OCI-LY1 (cell line): ENCODE results near the gene H1-8.

Experiments
- H2AFZ ChIP-seq: fragments of 200-600 bp; sonication (generic), shearing (Covaris generic); 2 replicates; pipeline ENCODE4 v1.6.0; 2014; ENCODE audit warnings: antibody characterized with exemption, mild to moderate bottlenecking, low read length
- H3F3A ChIP-seq: fragments of 200-600 bp; sonication (generic), shearing (Covaris generic); 2 replicates; pipeline ENCODE4 v1.6.0; 2014; ENCODE audit warnings: mild to moderate bottlenecking, antibody characterized with exemption, low read length, moderate library complexity; ENCODE audit not compliant: insufficient read depth
- H3K27ac ChIP-seq: fragments of 200-600 bp; sonication (generic); 2 replicates; pipeline ENCODE4 v1.5.1; 2014; ENCODE audit warnings: low read length, mixed run types, mild to moderate bottlenecking, low read depth; ENCODE audit not compliant: poor library complexity, severe bottlenecking
- H3K27me3 ChIP-seq: fragments of 200-600 bp; sonication (generic); 2 replicates; pipeline ENCODE4 v1.6.0; 2014; ENCODE audit warnings: antibody characterized with exemption, mild to moderate bottlenecking, low read length, moderate library complexity; ENCODE audit not compliant: insufficient read depth
- H3K36me3 ChIP-seq: fragments of 200-600 bp; sonication (generic); 2 replicates; pipeline ENCODE4 v1.6.1; 2014; ENCODE audit warnings: mild to moderate bottlenecking, antibody characterized with exemption, low read length, moderate library complexity, mixed read lengths; ENCODE audit not compliant: insufficient read depth
- H3K4me1 ChIP-seq: fragments of 200-600 bp; sonication (generic); 2 replicates; pipeline ENCODE4 v1.5.1; 2014; ENCODE audit warnings: mild to moderate bottlenecking, low read length, moderate library complexity; ENCODE audit not compliant: insufficient read depth, severe bottlenecking
- H3K4me2 ChIP-seq: fragments of 200-600 bp; sonication (generic), shearing (Covaris generic); 2 replicates; pipeline ENCODE4 v1.6.1; 2014; ENCODE audit warnings: low read length
- H3K4me3 ChIP-seq: fragments of 200-600 bp; sonication (generic); 2 replicates; pipeline ENCODE4 v1.5.1; 2014; ENCODE audit warnings: low read length, low read depth, mild to moderate bottlenecking, mixed read lengths; ENCODE audit not compliant: poor library complexity, severe bottlenecking
- H3K79me2 ChIP-seq: fragments of 200-600 bp; shearing (Covaris generic); 2 replicates; pipeline ENCODE4 v1.6.1; 2016; ENCODE audit warnings: mixed run types, low read length, mixed read lengths; ENCODE audit not compliant: insufficient read depth
- H3K9ac ChIP-seq: fragments of 200-600 bp; sonication (generic), shearing (Covaris generic); 2 replicates; pipeline ENCODE4 v1.6.1; 2014; ENCODE audit warnings: mild to moderate bottlenecking, low read length, mixed read lengths
- H3K9me2 ChIP-seq: fragments of 200-600 bp; sonication (generic), shearing (Covaris generic); 2 replicates; pipeline ENCODE4 v1.6.1; 2014; ENCODE audit warnings: low read depth, mild to moderate bottlenecking, low read length, mixed read lengths
- H3K9me3 ChIP-seq: fragments of 200-600 bp; shearing (Covaris generic); 2 replicates; pipeline ENCODE4 v1.6.1; 2014; ENCODE audit warnings: low read length, mixed read lengths
- H4K20me1 ChIP-seq: fragments of 200-600 bp; sonication (generic), shearing (Covaris generic); 2 replicates; pipeline ENCODE4 v1.6.0; 2016; ENCODE audit warnings: mild to moderate bottlenecking, low read length; ENCODE audit not compliant: insufficient read depth
- EZH2 ChIP-seq: fragments of 200-600 bp; sonication (generic), shearing (Covaris generic); IDR thresholded peaks from 2 replicates; pipeline ENCODE4 v1.8.0; 2017; ENCODE audit warnings: borderline replicate concordance, mixed run types, mild to moderate bottlenecking, antibody characterized with exemption, low read length, moderate library complexity, mixed read lengths
- TF ChIP-seq, protein P1 (sequence below): fragments of 200-600 bp; sonication (generic), shearing (Covaris generic); IDR thresholded peaks from 2 replicates; pipeline ENCODE4 v1.5.1; 2017; ENCODE audit warnings: mild to moderate bottlenecking, antibody characterized with exemption, low read length, moderate library complexity, mixed read lengths

The H1-8 gene

DNA sequence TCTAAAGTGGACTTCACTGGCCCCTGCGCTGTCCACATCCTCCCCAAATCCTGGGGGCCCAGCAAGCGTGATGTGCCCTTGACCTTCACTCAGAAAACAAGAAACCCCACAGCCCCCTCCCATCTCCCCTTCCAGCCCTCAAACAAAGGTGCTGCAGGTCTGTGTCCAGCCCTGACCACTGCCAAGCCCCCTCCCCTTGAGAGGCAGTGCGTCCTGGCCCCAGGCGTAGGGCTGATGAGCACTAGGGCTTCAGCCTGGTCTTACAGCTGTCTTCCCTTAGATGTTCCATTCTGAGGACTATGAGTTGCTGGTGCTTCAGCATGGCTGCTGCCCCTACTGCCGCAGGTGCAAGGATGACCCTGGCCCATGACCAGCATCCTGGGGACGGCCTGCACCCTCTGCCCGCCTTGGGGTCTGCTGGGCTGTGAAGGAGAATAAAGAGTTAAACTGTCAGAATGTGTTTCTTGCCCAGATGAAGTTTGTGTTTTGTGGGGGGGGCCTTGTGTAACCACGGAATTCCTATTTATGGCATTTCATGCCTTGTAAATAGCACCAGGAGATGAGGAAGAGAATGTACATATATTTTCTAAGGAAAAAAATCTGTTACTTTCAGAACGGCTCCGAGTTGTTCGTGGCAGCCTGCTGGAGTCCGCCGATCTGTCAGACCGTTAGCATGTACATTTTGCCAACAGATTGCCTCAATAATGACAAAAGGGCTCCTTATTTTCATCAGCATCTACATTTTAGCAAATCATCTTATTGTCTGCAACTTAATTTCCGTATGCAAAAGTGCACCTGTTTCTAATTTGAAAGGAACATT lies 22.9 kb upstream of the H1-8 start:
- H3K4me3 ChIP-seq: no peak overlapping the region
- H3K36me3 ChIP-seq: no peaks in the 10 kb centered on the region
- H3K79me2 ChIP-seq: no peaks in the 10 kb centered on the region
- no peaks in the 10 kb centered on the region for H3K9me3 ChIP-seq
- H4K20me1 ChIP-seq: no peaks in the 10 kb centered on the region
- H2AFZ ChIP-seq: no peak overlapping the region
- no peaks in the 10 kb centered on the region for H3F3A ChIP-seq
- H3K4me1 ChIP-seq: no peaks in the 10 kb centered on the region
- no peaks in the 10 kb centered on the region for H3K27me3 ChIP-seq
- no peaks in the 10 kb centered on the region for H3K9me2 ChIP-seq
- H3K27ac ChIP-seq: no peak overlapping the region
- no peak for TF ChIP-seq EZH2
- TF ChIP-seq, protein P1, sequence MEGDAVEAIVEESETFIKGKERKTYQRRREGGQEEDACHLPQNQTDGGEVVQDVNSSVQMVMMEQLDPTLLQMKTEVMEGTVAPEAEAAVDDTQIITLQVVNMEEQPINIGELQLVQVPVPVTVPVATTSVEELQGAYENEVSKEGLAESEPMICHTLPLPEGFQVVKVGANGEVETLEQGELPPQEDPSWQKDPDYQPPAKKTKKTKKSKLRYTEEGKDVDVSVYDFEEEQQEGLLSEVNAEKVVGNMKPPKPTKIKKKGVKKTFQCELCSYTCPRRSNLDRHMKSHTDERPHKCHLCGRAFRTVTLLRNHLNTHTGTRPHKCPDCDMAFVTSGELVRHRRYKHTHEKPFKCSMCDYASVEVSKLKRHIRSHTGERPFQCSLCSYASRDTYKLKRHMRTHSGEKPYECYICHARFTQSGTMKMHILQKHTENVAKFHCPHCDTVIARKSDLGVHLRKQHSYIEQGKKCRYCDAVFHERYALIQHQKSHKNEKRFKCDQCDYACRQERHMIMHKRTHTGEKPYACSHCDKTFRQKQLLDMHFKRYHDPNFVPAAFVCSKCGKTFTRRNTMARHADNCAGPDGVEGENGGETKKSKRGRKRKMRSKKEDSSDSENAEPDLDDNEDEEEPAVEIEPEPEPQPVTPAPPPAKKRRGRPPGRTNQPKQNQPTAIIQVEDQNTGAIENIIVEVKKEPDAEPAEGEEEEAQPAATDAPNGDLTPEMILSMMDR: no peak
- H3K4me2 ChIP-seq: no peak overlapping the region
- no peak overlapping the region for H3K9ac ChIP-seq

DNA sequence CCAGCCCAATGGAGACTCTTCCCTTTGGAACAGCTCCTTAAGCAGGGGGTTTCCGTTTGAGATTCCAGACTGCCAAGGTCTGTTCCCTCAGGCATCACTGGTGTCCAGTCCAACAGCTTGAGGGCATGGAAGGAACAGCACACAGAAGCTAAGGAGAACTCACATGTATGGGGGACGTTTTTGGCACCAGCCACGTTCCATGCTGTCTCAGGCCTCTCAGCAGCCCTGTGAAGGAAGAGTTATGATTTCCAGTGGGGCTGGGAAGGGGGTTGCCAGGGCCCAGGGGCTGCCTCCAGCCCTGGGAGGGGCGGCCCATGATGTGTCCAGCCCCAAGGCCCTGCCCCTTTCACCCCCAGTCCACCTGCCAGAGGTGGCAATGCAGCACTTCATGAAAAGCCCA lies 22.0 kb upstream of the H1-8 start:
- Histone ChIP-seq H3K9ac (no peak overlapping the region), H3K4me2 (no peak overlapping the region), H3K4me3 (no peak overlapping the region), H4K20me1 (no peaks in the 10 kb centered on the region), H2AFZ (no peak overlapping the region), H3F3A (no peaks in the 10 kb centered on the region), H3K4me1 (peaks cover 5% of the 10 kb centered on the region), H3K9me3 (no peaks in the 10 kb centered on the region), H3K9me2 (no peaks in the 10 kb centered on the region), H3K36me3 (no peaks in the 10 kb centered on the region), H3K27me3 (no peaks in the 10 kb centered on the region), H3K27ac (no peak overlapping the region), H3K79me2 (no peaks in the 10 kb centered on the region)
- TF ChIP-seq EZH2: no peak
- TF ChIP-seq, protein P1: no peak

- Histone ChIP-seq H3K36me3 (no peaks in the 10 kb centered on the region), H2AFZ (no peak overlapping the region), H3K9me2 (no peaks in the 10 kb centered on the region), H3K4me1 (peaks cover 11% of the 10 kb centered on the region), H3K9me3 (no peaks in the 10 kb centered on the region), H3K4me3 (no peak overlapping the region), H3K27me3 (no peaks in the 10 kb centered on the region), H3K27ac (no peak overlapping the region), H3K9ac (no peak overlapping the region), H4K20me1 (no peaks in the 10 kb centered on the region), H3K79me2 (no peaks in the 10 kb centered on the region), H3K4me2 (no peak overlapping the region), H3F3A (no peaks in the 10 kb centered on the region)
- TF ChIP-seq EZH2: no peak
- TF ChIP-seq, protein P1: no peak
Measured at GRCh38 chr3:129521611-129522010, 21.4 kb upstream of the H1-8 start.
